IMR-90 (cell line): ENCODE measurements around the gene SEMA3G. TPM values are rescaled to one million over a fixed set of nuclear protein-coding genes. Genes with fewer than 3 reads are reported as not detected.

Source experiments
- ATAC-seq: fragments of 200-7000 bp; cut with Tn5 transposase; 2 replicates; pipeline ENCODE4 v1.9.1; 2020; ENCODE audit warnings: low read depth, mild to moderate bottlenecking, moderate library complexity
- BruUV-seq: library from RNA; stranded (reverse); fragments of 400-500 nt; replicated peaks from 2 replicates; lab custom pipeline; 2021; lab: Mats Ljungman, UMichigan
- CTCF ChIA-PET: fragments of 300-600 bp; formaldehyde crosslinking; extraction: SDS; loops from one replicate; lab custom pipeline; 2021; ENCODE audit warnings: antibody characterized with exemption; lab: Yijun Ruan, JAX
- POLR2A ChIA-PET: fragments of 300-600 bp; sonication (Branson Sonifier 250); formaldehyde crosslinking; loops from one replicate; lab custom pipeline; 2022; ENCODE audit warnings: antibody characterized with exemption; ENCODE audit not compliant: unreplicated experiment; lab: Charles Lee
- DNase-seq: peaks from one replicate; pipeline ENCODE4 v3.0.0; 2013
- H2AFZ ChIP-seq: replicated peaks from 2 replicates; pipeline ENCODE3; 2013; ENCODE audit warnings: low read length, mild to moderate bottlenecking; ENCODE audit not compliant: poor library complexity
- H2AK5ac ChIP-seq: 2 replicates; pipeline ENCODE4 v1.6.1; 2013; ENCODE audit warnings: low read depth, low read length, inconsistent platforms
- H2AK9ac ChIP-seq: replicated peaks from 2 replicates; pipeline ENCODE3; 2013; ENCODE audit warnings: mild to moderate bottlenecking, low read depth, low read length, moderate library complexity; ENCODE audit not compliant: poor library complexity
- H2BK120ac ChIP-seq: 2 replicates; pipeline ENCODE4 v1.6.1; 2013; ENCODE audit warnings: low read depth, low read length, inconsistent platforms
- H2BK15ac ChIP-seq: 3 replicates; pipeline ENCODE4 v1.6.1; 2013; ENCODE audit warnings: low read depth, low read length, inconsistent platforms
- H2BK20ac ChIP-seq: 2 replicates; pipeline ENCODE4 v1.6.1; 2013; ENCODE audit warnings: low read depth, mild to moderate bottlenecking, inconsistent platforms, low read length, moderate library complexity
- H2BK5ac ChIP-seq: 2 replicates; pipeline ENCODE4 v1.6.1; 2013; ENCODE audit warnings: mild to moderate bottlenecking, low read depth, low read length, inconsistent platforms; ENCODE audit not compliant: poor library complexity, severe bottlenecking
- H3K14ac ChIP-seq: replicated peaks from 2 replicates; pipeline ENCODE4 v1.6.1; 2013; ENCODE audit warnings: low read depth, low read length, inconsistent platforms
- H3K18ac ChIP-seq: 2 replicates; pipeline ENCODE4 v1.6.1; 2013; ENCODE audit warnings: low read depth, low read length, control low read depth
- H3K23ac ChIP-seq: 2 replicates; pipeline ENCODE4 v1.6.1; 2013; ENCODE audit warnings: low read depth, low read length, inconsistent platforms
- H3K27ac ChIP-seq: 2 replicates; pipeline ENCODE4 v1.5.1; 2013; ENCODE audit warnings: mild to moderate bottlenecking, control low read depth, low read length; ENCODE audit not compliant: insufficient read depth
- H3K27me3 ChIP-seq: 2 replicates; pipeline ENCODE4 v1.6.1; 2013; ENCODE audit warnings: low read length; ENCODE audit not compliant: control insufficient read depth, insufficient read depth
- H3K36me3 ChIP-seq: 2 replicates; pipeline ENCODE4 v1.6.1; 2013; ENCODE audit warnings: low read length, mixed read lengths; ENCODE audit not compliant: control insufficient read depth, insufficient read depth
- H3K4ac ChIP-seq: 2 replicates; pipeline ENCODE4 v1.6.1; 2013; ENCODE audit warnings: low read depth, low read length, inconsistent platforms
- H3K4me1 ChIP-seq: 2 replicates; pipeline ENCODE4 v1.6.1; 2013; ENCODE audit warnings: low read length, mixed read lengths; ENCODE audit not compliant: control insufficient read depth, insufficient read depth
- H3K4me2 ChIP-seq: 2 replicates; pipeline ENCODE4 v1.6.1; 2013; ENCODE audit warnings: low read depth, mild to moderate bottlenecking, control low read depth, low read length, moderate library complexity
- H3K4me3 ChIP-seq: 2 replicates; pipeline ENCODE4 v1.5.1; 2013; ENCODE audit warnings: low read depth, mild to moderate bottlenecking, control low read depth, low read length, moderate library complexity; ENCODE audit not compliant: insufficient read depth
- H3K56ac ChIP-seq: 2 replicates; pipeline ENCODE4 v1.6.1; 2013; ENCODE audit warnings: low read length, inconsistent platforms; ENCODE audit not compliant: insufficient read depth; ENCODE audit errors: extremely low read depth
- H3K79me1 ChIP-seq, 2 experiments: 2 replicates each; pipeline ENCODE4 v1.6.1; 2013; ENCODE audit warnings: low read length in 2 of 2, inconsistent platforms in 1 of 2, low read depth in 1 of 2
- H3K9ac ChIP-seq: 2 replicates; pipeline ENCODE4 v1.6.1; 2013; ENCODE audit warnings: low read depth, low read length, control low read depth
- H3K9me1 ChIP-seq: 2 replicates; pipeline ENCODE4 v1.6.1; 2013; ENCODE audit warnings: low read length, inconsistent platforms; ENCODE audit not compliant: insufficient read depth
- H3K9me3 ChIP-seq: 2 replicates; pipeline ENCODE4 v1.6.1; 2013; ENCODE audit warnings: low read length; ENCODE audit not compliant: control insufficient read depth, insufficient read depth
- H4K20me1 ChIP-seq: 2 replicates; pipeline ENCODE4 v1.6.1; 2013; ENCODE audit warnings: low read length, inconsistent platforms; ENCODE audit not compliant: insufficient read depth
- H4K5ac ChIP-seq: 2 replicates; pipeline ENCODE4 v1.6.1; 2013; ENCODE audit warnings: mild to moderate bottlenecking, low read depth, low read length, control low read depth
- H4K8ac ChIP-seq, 2 experiments: 2 replicates each; pipeline ENCODE4 v1.6.1; 2013; ENCODE audit warnings: low read depth in 2 of 2, low read length in 2 of 2, control low read depth in 1 of 2, inconsistent platforms in 1 of 2
- H4K91ac ChIP-seq: 2 replicates; pipeline ENCODE4 v1.6.1; 2013; ENCODE audit warnings: low read depth, low read length, inconsistent platforms; ENCODE audit not compliant: insufficient read depth
- BHLHE40 ChIP-seq: fragments of 150-350 bp; IDR thresholded peaks from 2 replicates; pipeline ENCODE4 v1.6.1; 2016; ENCODE audit warnings: mild to moderate bottlenecking, low read depth, low read length
- CEBPB ChIP-seq: IDR thresholded peaks from 2 replicates; pipeline ENCODE4 v1.6.1; 2012; ENCODE audit warnings: low read depth, low read length, improper control_type of control experiment
- CTCF ChIP-seq: conservative IDR thresholded peaks from 2 replicates; pipeline ENCODE4 v1.5.1; 2012; ENCODE audit warnings: mild to moderate bottlenecking, low read depth, low read length, improper control_type of control experiment
- MAFK ChIP-seq: IDR thresholded peaks from 2 replicates; pipeline ENCODE4 v1.6.1; 2012; ENCODE audit warnings: low read depth, low read length, improper control_type of control experiment
- MAZ ChIP-seq: IDR thresholded peaks from 2 replicates; pipeline ENCODE4 v1.6.1; 2012; ENCODE audit warnings: low read depth, mild to moderate bottlenecking, low read length, improper control_type of control experiment, moderate library complexity, borderline replicate concordance
- MXI1 ChIP-seq: IDR thresholded peaks from 2 replicates; pipeline ENCODE4 v1.6.1; 2012; ENCODE audit warnings: low read depth, mild to moderate bottlenecking, low read length, moderate library complexity, borderline replicate concordance
- POLR2A ChIP-seq: IDR thresholded peaks from 2 replicates; pipeline ENCODE4 v1.6.1; 2012; ENCODE audit warnings: mild to moderate bottlenecking, low read depth, low read length
- RCOR1 ChIP-seq: IDR thresholded peaks from 2 replicates; pipeline ENCODE4 v1.6.1; 2012; ENCODE audit warnings: mild to moderate bottlenecking, low read length, improper control_type of control experiment; ENCODE audit not compliant: insufficient replicate concordance
- WGBS, 2 experiments: methylation state at CpG; one replicate each; pipeline versions ENCODE4 v1.1.5 to v1.1.7; 2013; ENCODE audit warnings: missing lambda C conversion rate in 2 of 2; ENCODE audit not compliant: insufficient read length in 1 of 2; ENCODE audit errors: extremely low coverage in 2 of 2; 5-methylcytosine and 5-hydroxymethylcytosine counted together
- dilution Hi-C: fragments of 300-500 bp; cut with HindIII; formaldehyde crosslinking; loops from one replicate; pipeline ENCODE4 v1.14.3; 2018; ENCODE audit warnings: low sequenced_read_pairs; ENCODE audit not compliant: unreplicated experiment
- in situ Hi-C: fragments of 300-500 bp; cut with MboI; formaldehyde crosslinking; loops from 3 replicates; pipeline ENCODE4 v1.14.3; 2019; ENCODE audit warnings: low sequenced_read_pairs, inconsistent platforms, mixed read lengths
- intact Hi-C: fragments of 100-400 bp; cut with micrococcal nuclease; formaldehyde crosslinking; loops from 2 replicates; pipeline ENCODE4 v1.10.0; 2022
- polyA plus RNA-seq, 3 experiments: library from polyadenylated mRNA; depleted of rRNA; stranded (reverse); fragments of >200 nt; gene quantifications; 2 replicates each; pipeline ENCODE4 v1.2.3, GENCODE V29; 2012; ENCODE audit warnings: low replicate concordance in 1 of 3
- total RNA-seq: library from RNA; depleted of rRNA; stranded (reverse); fragments of >200 nt; gene quantifications from 2 replicates; pipeline ENCODE4 v1.2.3, GENCODE V29; 2012
- TF ChIP-seq, protein P1 (sequence below): fragments of 150-350 bp; IDR thresholded peaks from 2 replicates; pipeline ENCODE4 v1.6.1; 2016; ENCODE audit warnings: low read depth, mild to moderate bottlenecking, low read length, moderate library complexity, borderline replicate concordance

Gene SEMA3G
- total and polyA plus RNA-seq, 2 of the 4 experiments (the other 2 are of a cell fraction) = 0.07 TPM; not detected in 1

DNA sequence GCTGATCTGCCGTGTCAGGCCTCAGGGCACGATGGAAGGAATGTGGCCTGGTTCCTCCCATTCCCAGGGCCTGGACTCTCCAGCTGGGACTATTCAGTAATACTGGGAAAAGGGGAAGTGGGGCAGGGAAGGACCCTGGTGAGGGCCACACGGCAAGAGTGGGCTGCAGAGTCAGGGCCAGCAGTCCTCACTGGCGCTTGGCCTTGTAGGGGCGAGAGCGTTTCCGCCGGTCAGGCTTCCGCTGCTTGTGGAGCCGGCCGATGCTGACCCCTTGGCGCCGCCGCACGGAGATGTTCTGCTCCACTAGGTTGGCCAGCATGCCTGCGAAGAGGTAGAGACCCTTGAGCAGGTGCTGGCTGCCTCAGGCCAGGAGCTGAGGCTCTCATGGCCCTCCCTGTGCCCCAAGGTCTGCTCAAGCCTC, 42.8 kb downstream of the SEMA3G start:
- dilution Hi-C loops = no loop called here

More for the DNA sequence above, 42.8 kb downstream of the SEMA3G start:
- H3K23ac ChIP-seq = no peak overlapping the region
- no peak overlapping the region for H3K27ac ChIP-seq
- no peak overlapping the region for H4K5ac ChIP-seq
- in situ Hi-C loops = no loop called here
- no peak overlapping the region for H2BK5ac ChIP-seq
- H3K9me1 ChIP-seq = 0 out of 2 replicates have a peak, but pooled peaks cover 6% of the 10 kb centered on the region
- peaks cover 3 to 11% of the 10 kb centered on the region in 2 experiments for H3K79me1 ChIP-seq
- WGBS, 2 experiments = 60% methylated on average over 1 of the region's 16 CpGs; no CpG with 5 or more reads in 1 of the 2 experiments
- no peak overlapping the region for H2AK9ac ChIP-seq
- BruUV-seq = TSS peak; percentile 77
- H2AFZ ChIP-seq = peak overlapping the region; percentile 8
- no peak for TF ChIP-seq MAFK
- TF ChIP-seq MAZ = no peak
- no peak for TF ChIP-seq CEBPB
- TF ChIP-seq RCOR1 = no peak
- no peak for TF ChIP-seq POLR2A
- no peak for TF ChIP-seq MXI1
- no peak for TF ChIP-seq CTCF
- TF ChIP-seq BHLHE40 = no peak
- TF ChIP-seq, protein P1, sequence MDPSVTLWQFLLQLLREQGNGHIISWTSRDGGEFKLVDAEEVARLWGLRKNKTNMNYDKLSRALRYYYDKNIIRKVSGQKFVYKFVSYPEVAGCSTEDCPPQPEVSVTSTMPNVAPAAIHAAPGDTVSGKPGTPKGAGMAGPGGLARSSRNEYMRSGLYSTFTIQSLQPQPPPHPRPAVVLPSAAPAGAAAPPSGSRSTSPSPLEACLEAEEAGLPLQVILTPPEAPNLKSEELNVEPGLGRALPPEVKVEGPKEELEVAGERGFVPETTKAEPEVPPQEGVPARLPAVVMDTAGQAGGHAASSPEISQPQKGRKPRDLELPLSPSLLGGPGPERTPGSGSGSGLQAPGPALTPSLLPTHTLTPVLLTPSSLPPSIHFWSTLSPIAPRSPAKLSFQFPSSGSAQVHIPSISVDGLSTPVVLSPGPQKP = no peak
- no peaks in the 10 kb centered on the region for H3K4me1 ChIP-seq
- H3K9ac ChIP-seq = no peak overlapping the region
- H3K4me3 ChIP-seq = no peak overlapping the region
- intact Hi-C loops = no loop called here
- H3K4ac ChIP-seq = no peak overlapping the region
- H4K8ac ChIP-seq = no peak overlapping the region
- no peak overlapping the region for H2AK5ac ChIP-seq
- H4K20me1 ChIP-seq = no peaks in the 10 kb centered on the region; the same call in 1 of the 2 replicates
- no peak overlapping the region for H2BK120ac ChIP-seq
- H3K9me3 ChIP-seq = no peaks in the 10 kb centered on the region
- CTCF ChIA-PET = no interaction called here
- H3K56ac ChIP-seq = no peak overlapping the region
- no peak overlapping the region for H2BK15ac ChIP-seq
- H3K4me2 ChIP-seq = no peak overlapping the region
- H3K36me3 ChIP-seq = peaks cover 62% of the 10 kb centered on the region
- no peak for ATAC-seq
- H4K91ac ChIP-seq = no peak overlapping the region
- no peak overlapping the region for H3K18ac ChIP-seq
- H2BK20ac ChIP-seq = no peak overlapping the region
- H3K14ac ChIP-seq = no peak overlapping the region
- no peak for DNase-seq
- no peaks in the 10 kb centered on the region for H3K27me3 ChIP-seq
- POLR2A ChIA-PET = no interaction called here
